LoVo (cell line): ENCODE results near the gene PTPN14.
"Not testable (repeated sequence)": the region's sequence is repeated elsewhere in the genome, so short reads cannot be mapped to it uniquely, and the experiment has no call there.

ENCODE experiments used
- DNase-seq: peaks from one replicate; pipeline ENCODE4 v3.0.0-alpha.2; 2016; ENCODE audit warnings: low spot score

The PTPN14 gene

DNA sequence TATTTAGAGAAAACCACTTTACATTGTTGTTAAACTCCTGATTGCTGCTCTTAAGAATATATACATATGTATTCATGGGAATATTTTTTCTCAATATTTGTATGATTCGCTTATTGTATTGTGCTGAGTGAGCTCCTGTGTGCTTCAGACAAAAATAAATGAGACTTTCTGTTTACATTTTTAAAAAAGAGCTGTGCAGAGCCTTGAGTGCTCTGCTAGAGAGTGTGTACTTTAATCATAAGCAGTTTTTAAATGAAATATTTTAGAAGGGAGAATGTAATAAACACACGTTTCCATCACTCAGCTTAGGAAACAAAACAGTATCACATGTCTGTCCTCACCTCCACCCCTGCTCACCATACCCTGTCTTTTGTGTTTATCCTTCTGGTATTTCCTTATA, 9.7 kb downstream of the PTPN14 start:
- DNase-seq = no peak

DNA sequence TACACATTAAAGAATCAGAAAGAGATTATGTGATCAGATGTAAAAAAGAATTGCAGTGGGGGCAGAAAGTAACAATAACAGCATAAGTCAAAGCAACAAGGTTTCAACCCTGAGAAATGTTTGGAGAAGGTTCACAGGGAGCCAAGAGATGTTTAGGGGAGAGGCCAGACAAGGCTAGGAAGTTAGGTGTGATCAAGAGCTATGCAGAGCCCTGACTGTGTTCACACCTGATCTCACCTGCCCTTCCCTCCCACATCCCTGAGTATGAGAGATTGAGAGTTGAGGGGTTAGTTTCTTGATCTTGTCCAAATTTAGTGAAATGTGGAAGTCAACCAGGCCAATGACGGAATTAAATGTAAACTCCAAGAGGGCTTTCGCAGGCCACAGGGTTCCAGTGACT, 10.2 kb downstream of the PTPN14 start:
- no peak for DNase-seq

DNA sequence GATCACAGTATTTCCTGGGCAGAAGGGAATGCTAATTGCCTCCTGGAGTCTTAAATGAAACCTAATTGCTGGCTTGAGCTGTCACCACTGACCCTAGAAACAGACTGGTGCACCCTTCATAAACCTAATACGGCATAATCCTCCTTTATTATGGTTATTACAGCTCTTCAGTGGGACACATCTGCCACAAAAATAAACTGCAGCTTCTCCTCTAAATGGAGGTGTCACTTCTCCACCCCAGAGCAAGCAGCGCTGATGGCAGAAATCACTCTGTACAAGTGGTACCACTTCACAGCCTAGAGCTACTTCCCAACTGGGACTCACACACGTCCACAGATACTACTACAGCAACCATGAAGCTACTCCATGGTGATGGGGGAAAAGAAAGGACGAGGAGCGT, 11.1 kb downstream of the PTPN14 start:
- DNase-seq = no peak

- no peak for DNase-seq
Measured at GRCh38 chr1:214538496-214538895, 12.9 kb downstream of the PTPN14 start.

- DNase-seq = no peak
Measured at GRCh38 chr1:214537872-214538473, 13.4 kb downstream of the PTPN14 start.

- no peak for DNase-seq
Measured at GRCh38 chr1:214537219-214537618, 14.2 kb downstream of the PTPN14 start.

DNA sequence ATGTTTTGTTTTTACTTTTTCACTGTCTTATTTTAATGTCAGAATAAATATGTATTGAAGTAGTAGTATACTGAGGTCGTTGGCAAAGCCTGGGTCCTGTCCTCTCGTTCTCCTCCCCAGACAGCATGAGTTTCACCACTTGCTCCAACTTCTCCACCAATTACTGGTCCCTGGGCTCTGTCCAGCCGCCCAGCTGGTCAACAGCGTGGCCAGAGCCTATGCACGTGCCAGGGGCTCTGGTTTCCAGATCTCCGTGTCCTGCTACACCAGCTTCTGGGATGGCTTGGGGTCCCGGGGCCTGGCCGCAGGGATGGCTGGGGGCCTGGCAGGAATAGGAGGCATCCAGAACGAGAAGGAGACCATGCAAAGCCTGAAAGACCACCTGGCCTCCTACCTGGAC, 19.3 kb downstream of the PTPN14 start:
- no peak for DNase-seq

DNA sequence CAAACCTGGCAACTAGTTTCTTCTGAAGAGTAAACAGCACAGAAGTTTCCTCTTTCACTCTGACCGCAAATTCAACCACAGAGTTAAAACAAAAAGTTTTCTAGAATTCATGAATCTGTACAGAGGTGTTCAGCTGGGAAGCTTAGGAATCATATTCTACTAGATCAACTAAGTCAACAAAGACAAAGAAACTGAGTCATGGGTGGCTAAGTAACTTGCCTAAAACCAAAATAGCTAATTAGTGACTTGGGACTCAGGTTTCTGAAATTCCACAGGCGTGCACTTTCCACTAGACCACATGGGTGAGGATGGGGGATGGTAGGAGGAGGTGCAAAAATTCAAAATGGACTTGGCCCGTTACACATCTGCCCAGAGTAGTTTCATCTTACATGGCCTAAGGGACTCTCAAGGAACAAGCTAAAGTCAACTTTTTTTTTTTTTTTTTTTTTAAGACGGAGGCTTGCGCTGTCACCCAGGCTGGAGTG, 25.8 kb downstream of the PTPN14 start:
- no peak for DNase-seq

- DNase-seq = no peak
Measured at GRCh38 chr1:214524824-214525223, 26.6 kb downstream of the PTPN14 start.

DNA sequence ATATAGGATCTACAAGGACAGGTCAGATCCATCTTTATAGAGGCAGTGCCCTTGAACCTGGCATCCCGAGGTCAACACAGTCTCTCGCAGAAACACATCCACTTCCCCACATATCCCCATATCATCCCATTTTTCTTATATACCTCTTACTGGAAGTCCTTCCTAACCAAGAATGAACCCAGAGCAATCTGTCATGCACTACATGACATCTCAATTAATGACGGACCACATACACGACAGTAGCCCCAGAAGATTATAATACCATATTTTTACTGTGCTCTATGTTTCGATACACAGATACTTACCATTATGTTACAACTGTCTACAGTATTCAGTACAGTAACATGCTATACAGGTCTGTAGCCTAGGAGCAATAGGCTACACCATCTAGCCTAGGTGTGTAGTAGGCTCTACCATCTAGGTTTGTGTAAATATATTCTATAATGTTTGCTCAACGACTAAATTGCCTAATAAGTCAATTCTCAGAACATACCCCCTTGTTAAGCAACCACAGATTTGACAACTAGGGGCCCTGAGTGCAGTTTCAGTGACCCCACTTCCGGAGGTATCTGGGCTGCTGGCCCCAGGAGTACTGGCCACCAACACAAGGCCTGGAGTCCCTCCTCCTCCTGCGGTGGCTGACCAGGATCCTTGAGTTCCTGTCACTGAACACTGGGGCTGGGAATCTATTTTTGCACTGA, 28.1 kb downstream of the PTPN14 start:
- no peak for DNase-seq

- not testable (repeated sequence) for DNase-seq
Measured at GRCh38 chr1:214521458-214521857, 29.9 kb downstream of the PTPN14 start.

- DNase-seq = peak; percentile 35
Measured at GRCh38 chr1:214520544-214521165, 30.7 kb downstream of the PTPN14 start.

GRCh38 chr1:214518361-214518760, 33.0 kb downstream of the PTPN14 start:
- DNase-seq = no peak

GRCh38 chr1:214516434-214517326, 34.7 kb downstream of the PTPN14 start:
- DNase-seq = peak; percentile 24

- DNase-seq = no peak
Measured at GRCh38 chr1:214515544-214516433, 35.6 kb downstream of the PTPN14 start.

DNA sequence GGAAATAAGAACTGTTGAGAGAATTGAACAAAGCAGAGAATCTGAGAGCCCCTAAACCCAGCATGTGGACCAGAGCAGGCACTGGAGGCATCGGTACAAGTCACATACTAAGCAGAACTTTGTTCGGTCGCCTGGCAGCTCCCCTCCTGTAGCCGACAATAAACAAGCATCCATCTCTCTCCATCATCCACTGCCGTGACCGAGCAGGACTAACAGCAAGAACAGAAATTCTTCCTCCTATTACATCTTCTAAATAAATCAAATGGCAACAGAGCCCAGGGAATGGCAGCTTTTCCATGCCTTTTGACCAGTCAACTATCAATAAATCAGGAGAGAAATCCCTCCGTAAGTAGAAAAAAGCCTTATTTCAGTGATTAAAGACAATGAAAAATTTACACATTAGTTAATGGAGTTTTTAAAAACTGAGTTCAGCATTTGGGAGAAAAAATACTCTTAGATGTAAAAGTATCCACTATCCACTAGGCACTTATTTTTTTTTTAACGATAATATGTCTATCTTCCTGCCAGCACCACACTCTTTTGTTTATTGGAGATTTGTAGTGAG, 36.5 kb downstream of the PTPN14 start:
- no peak for DNase-seq

- DNase-seq = peak; percentile 58
Measured at GRCh38 chr1:214514032-214514818, 37.2 kb downstream of the PTPN14 start.

- no peak for DNase-seq
Measured at GRCh38 chr1:214513394-214513793, 38.0 kb downstream of the PTPN14 start.

GRCh38 chr1:214511639-214511998, 39.8 kb downstream of the PTPN14 start:
- no peak for DNase-seq
